ENCODE results near the gene GTF2IRD1.
"Not testable (repeated sequence)": the region's sequence is repeated elsewhere in the genome, so short reads cannot be mapped to it uniquely, and the experiment has no call there.

The GTF2IRD1 gene

GRCh38 chr7:74518654-74519053 is 64.9 kb downstream of the GTF2IRD1 start:
- no peak for DNase-seq

- no peak for DNase-seq
Measured at GRCh38 chr7:74519395-74519794, 65.7 kb downstream of the GTF2IRD1 start.

GRCh38 chr7:74521855-74522254 is 68.1 kb downstream of the GTF2IRD1 start:
- no peak for DNase-seq

- DNase-seq, result no peak
Measured at GRCh38 chr7:74522281-74522905, 68.7 kb downstream of the GTF2IRD1 start.

GRCh38 chr7:74523015-74523414 is 69.3 kb downstream of the GTF2IRD1 start:
- DNase-seq, result no peak

- DNase-seq, result no peak
Measured at GRCh38 chr7:74525140-74525539, 71.4 kb downstream of the GTF2IRD1 start.

- no peak for DNase-seq
Measured at GRCh38 chr7:74525881-74526280, 72.2 kb downstream of the GTF2IRD1 start.

- DNase-seq, result no peak
Measured at GRCh38 chr7:74526780-74527179, 73.1 kb downstream of the GTF2IRD1 start.

- DNase-seq, result no peak
Measured at GRCh38 chr7:74527842-74528241, 74.1 kb downstream of the GTF2IRD1 start.

GRCh38 chr7:74528773-74529172 is 75.1 kb downstream of the GTF2IRD1 start:
- DNase-seq, result not testable (repeated sequence)

GRCh38 chr7:74535951-74536356 is 82.2 kb downstream of the GTF2IRD1 start:
- DNase-seq, result no peak

GRCh38 chr7:74541937-74542336 is 88.2 kb downstream of the GTF2IRD1 start:
- not testable (repeated sequence) for DNase-seq

- DNase-seq, result no peak
Measured at GRCh38 chr7:74542558-74543117, 88.9 kb downstream of the GTF2IRD1 start.

- DNase-seq, result peak; percentile 13
Measured at GRCh38 chr7:74544706-74545469, 91.2 kb downstream of the GTF2IRD1 start.

GRCh38 chr7:74545921-74546320 is 92.2 kb downstream of the GTF2IRD1 start:
- DNase-seq, result no peak

- DNase-seq, result not testable (repeated sequence)
Measured at GRCh38 chr7:74553596-74554012, 99.9 kb downstream of the GTF2IRD1 start.

GRCh38 chr7:74554178-74554577 is 100.5 kb downstream of the GTF2IRD1 start:
- no peak for DNase-seq

- DNase-seq, result no peak
Measured at GRCh38 chr7:74560086-74560719, 106.5 kb downstream of the GTF2IRD1 start.

- no peak for DNase-seq
Measured at GRCh38 chr7:74561898-74562613, 108.3 kb downstream of the GTF2IRD1 start.

- not testable (repeated sequence) for DNase-seq
Measured at GRCh38 chr7:74563639-74564038, 109.9 kb downstream of the GTF2IRD1 start.

GRCh38 chr7:74567318-74567668 is 113.6 kb downstream of the GTF2IRD1 start:
- no peak for DNase-seq

GRCh38 chr7:74568658-74569057 is 115.0 kb downstream of the GTF2IRD1 start:
- no peak for DNase-seq

- peak; percentile 45 for DNase-seq
Measured at GRCh38 chr7:74569501-74570075, 115.9 kb downstream of the GTF2IRD1 start.
